HCT116 (cell line): ENCODE measurements around the gene PRKAG1. TPM values are rescaled to one million over a fixed set of nuclear protein-coding genes. Genes with fewer than 3 reads are reported as not detected.

Experiments
- ATAC-seq: fragments of 200-7000 bp; cut with Tn5 transposase; 2 replicates; pipeline ENCODE4 v1.9.1; 2020; ENCODE audit warnings: mild to moderate bottlenecking, moderate library complexity
- BruUV-seq: library from RNA; stranded (reverse); fragments of 400-500 nt; replicated peaks from 2 replicates; lab custom pipeline; 2021; lab: Mats Ljungman, UMichigan
- CTCF ChIA-PET: fragments of 300-600 bp; sonication (Branson Sonifier 250); formaldehyde crosslinking; loops from one replicate; lab custom pipeline; 2021; ENCODE audit warnings: antibody characterized with exemption; lab: Charles Lee
- POLR2A ChIA-PET: fragments of 300-600, 350-600 bp; sonication (Branson Sonifier 250); formaldehyde crosslinking; loops from one replicate; lab custom pipeline; 2021; ENCODE audit warnings: antibody characterized with exemption; lab: Charles Lee
- RAD21 ChIA-PET, 2 experiments: fragments of 300-600 bp; sonication (Branson Sonifier 250); formaldehyde crosslinking; loops; one replicate each; lab custom pipeline; 2023; ENCODE audit warnings: low total read pairs in 2 of 2; ENCODE audit not compliant: uncharacterized antibody in 2 of 2, unreplicated experiment in 2 of 2, low non-redundant PET in 1 of 2; lab: Charles Lee
- DNase-seq: peaks from one replicate; pipeline ENCODE4 v3.0.0-alpha.2; 2010; ENCODE audit warnings: low read depth, low spot score
- H2AFZ ChIP-seq: fragments of 200-600 bp; shearing (Covaris generic), sonication (generic); 2 replicates; pipeline ENCODE4 v1.6.1; 2017; ENCODE audit warnings: low read depth, mixed run types, mixed read lengths, antibody characterized with exemption, low read length; ENCODE audit not compliant: poor library complexity, severe bottlenecking
- H3K27ac ChIP-seq: 2 replicates; pipeline ENCODE4 v1.5.1; 2012; ENCODE audit warnings: low read depth, low read length
- H3K27me3 ChIP-seq: fragments of 200-600 bp; sonication (generic); 2 replicates; pipeline ENCODE4 v1.6.1; 2016; ENCODE audit warnings: mixed run types, low read length, mixed read lengths; ENCODE audit not compliant: insufficient read depth
- H3K36me3 ChIP-seq, 2 experiments: fragments of 200-500 bp in 1 of 2; fragments of 200-600 bp in 1 of 2; sonication (Bioruptor generic) in 1 of 2; sonication (generic) in 1 of 2; 2 replicates each; pipeline versions ENCODE4 v1.5.1 to v1.6.1; 2014 to 2016; ENCODE audit warnings: low read length in 2 of 2, inconsistent platforms in 1 of 2, mixed read lengths in 1 of 2, mixed run types in 1 of 2; ENCODE audit not compliant: insufficient read depth in 2 of 2, control insufficient read depth in 1 of 2
- H3K4me1 ChIP-seq, 2 experiments: fragments of 200-600 bp in 1 of 2; sonication (generic) in 1 of 2; 2 replicates each; pipeline versions ENCODE4 v1.5.1 to v1.6.1; 2012 to 2017; ENCODE audit warnings: low read length in 2 of 2, inconsistent platforms in 1 of 2, mild to moderate bottlenecking in 1 of 2, mixed read lengths in 1 of 2, mixed run types in 1 of 2, moderate library complexity in 1 of 2; ENCODE audit not compliant: insufficient read depth in 2 of 2, control insufficient read depth in 1 of 2
- H3K4me2 ChIP-seq: fragments of 200-600 bp; sonication (generic); 2 replicates; pipeline ENCODE4 v1.6.1; 2017; ENCODE audit warnings: mixed run types, low read length, mixed read lengths
- H3K4me3 ChIP-seq, 2 experiments: fragments of 200-600 bp in 1 of 2; sonication (generic) in 1 of 2; replicated peaks in 1 of 2; 2 replicates each; pipeline ENCODE4 v1.5.1; 2011 to 2016; ENCODE audit warnings: low read length in 2 of 2, control low read depth in 1 of 2, low read depth in 1 of 2, mild to moderate bottlenecking in 1 of 2, mixed read lengths in 1 of 2, mixed run types in 1 of 2
- H3K79me2 ChIP-seq: fragments of 200-600 bp; sonication (generic); 2 replicates; pipeline ENCODE4 v1.6.1; 2017; ENCODE audit warnings: mild to moderate bottlenecking, mixed run types, low read length, moderate library complexity, mixed read lengths; ENCODE audit not compliant: insufficient read depth
- H3K9ac ChIP-seq: fragments of 200-600 bp; sonication (generic); 2 replicates; pipeline ENCODE4 v1.6.1; 2016; ENCODE audit warnings: low read length, mixed read lengths
- H3K9me2 ChIP-seq: fragments of 200-600 bp; sonication (generic), shearing (Covaris generic); 2 replicates; pipeline ENCODE4 v1.6.1; 2017; ENCODE audit warnings: mixed run types, mild to moderate bottlenecking, moderate library complexity; ENCODE audit not compliant: insufficient read depth
- H3K9me3 ChIP-seq, 2 experiments: fragments of 200-500 bp in 1 of 2; fragments of 200-600 bp in 1 of 2; sonication (Bioruptor generic) in 1 of 2; sonication (generic) in 1 of 2; 2 replicates each; pipeline ENCODE4 v1.6.1; 2014 to 2017; ENCODE audit warnings: low read length in 2 of 2, mixed read lengths in 2 of 2, inconsistent platforms in 1 of 2, low read depth in 1 of 2, mild to moderate bottlenecking in 1 of 2, mixed run types in 1 of 2, moderate library complexity in 1 of 2; ENCODE audit not compliant: control insufficient read depth in 1 of 2, insufficient read depth in 1 of 2
- H4K20me1 ChIP-seq: fragments of 200-600 bp; sonication (generic), shearing (Covaris generic); 2 replicates; pipeline ENCODE4 v1.6.1; 2017; ENCODE audit warnings: mixed run types, mild to moderate bottlenecking, moderate library complexity; ENCODE audit not compliant: insufficient read depth
- CBX3 ChIP-seq: IDR thresholded peaks from 2 replicates; pipeline ENCODE4 v1.6.1; 2012; ENCODE audit warnings: low read depth
- EGR1 ChIP-seq: IDR thresholded peaks from 2 replicates; pipeline ENCODE4 v1.6.1; 2012; ENCODE audit warnings: low read depth
- FOSL1 ChIP-seq: IDR thresholded peaks from 2 replicates; pipeline ENCODE4 v1.6.1; 2012; ENCODE audit warnings: low read depth
- POLR2A ChIP-seq: IDR thresholded peaks from 2 replicates; pipeline ENCODE4 v1.7.0; 2011; ENCODE audit warnings: borderline replicate concordance; ENCODE audit not compliant: insufficient read depth, insufficient read length; ENCODE audit errors: extremely low read depth
- RAD21 ChIP-seq: IDR thresholded peaks from 2 replicates; pipeline ENCODE4 v1.6.1; 2012; ENCODE audit warnings: low read depth, mild to moderate bottlenecking
- SIN3A ChIP-seq: IDR thresholded peaks from 2 replicates; pipeline ENCODE4 v1.6.1; 2012; ENCODE audit warnings: low read depth
- SP1 ChIP-seq: IDR thresholded peaks from 2 replicates; pipeline ENCODE4 v1.6.1; 2012; ENCODE audit warnings: low read depth
- TCF7L2 ChIP-seq: IDR thresholded peaks from 2 replicates; pipeline ENCODE4 v1.7.0; 2011; ENCODE audit warnings: borderline replicate concordance, inconsistent platforms; ENCODE audit not compliant: insufficient read depth, insufficient read length; ENCODE audit errors: extremely low read depth
- ZBTB33 ChIP-seq: IDR thresholded peaks from 2 replicates; pipeline ENCODE4 v1.6.1; 2011; ENCODE audit warnings: mild to moderate bottlenecking, low read length, moderate library complexity; ENCODE audit not compliant: insufficient replicate concordance; ENCODE audit errors: extremely low read depth
- ZFX ChIP-seq: fragments of 450-650 bp; IDR thresholded peaks from 2 replicates; pipeline ENCODE4 v1.6.1; 2017
- ZNF274 ChIP-seq: fragments of 200-500 bp; sonication (Bioruptor generic); IDR thresholded peaks from 2 replicates; pipeline ENCODE4 v1.6.1; 2014; ENCODE audit warnings: mild to moderate bottlenecking, low read depth, low read length, inconsistent platforms
- intact Hi-C: fragments of 100-400 bp; cut with micrococcal nuclease; formaldehyde crosslinking; loops from 2 replicates; pipeline ENCODE4 v1.10.0; 2022
- total RNA-seq: library from RNA; stranded (reverse); gene quantifications from one replicate; pipeline ENCODE4 v1.2.1, GENCODE V29; 2021; ENCODE audit not compliant: unreplicated experiment

The PRKAG1 gene
- total RNA-seq, 1 experiment from 2014 or later, result 64.6 TPM

- Histone ChIP-seq H2AFZ (no peak overlapping the region), H3K4me1 (peaks cover 0 to 5% of the 10 kb centered on the region in 2 experiments; a peak in 2 of 4 replicates), H3K36me3 (peaks cover 47 to 54% of the 10 kb centered on the region in 2 experiments), H3K27ac (no peak overlapping the region), H3K9me3 (no peaks in the 10 kb centered on the region), H3K4me3 (no peak overlapping the region), H3K79me2 (peaks cover 14% of the 10 kb centered on the region; the same call in 1 of the 2 replicates), H3K4me2 (no peak overlapping the region), H3K9me2 (no peaks in the 10 kb centered on the region), H3K27me3 (no peaks in the 10 kb centered on the region), H4K20me1 (no peaks in the 10 kb centered on the region), H3K9ac (no peak overlapping the region)
- intact Hi-C loops, result no loop called here
- no peak for ATAC-seq
- RAD21 ChIA-PET, result no interaction called here
- TF ChIP-seq RAD21 (no peak), EGR1 (no peak), CBX3 (no peak), FOSL1 (no peak), SP1 (no peak), ZFX (no peak), ZBTB33 (no peak), POLR2A (no peak), ZNF274 (no peak), TCF7L2 (no peak), SIN3A (no peak)
- no peak for DNase-seq
- no TSS peak for BruUV-seq
- POLR2A ChIA-PET, result no interaction called here
- CTCF ChIA-PET, result no interaction called here
These were observed 6.0 kb upstream of the PRKAG1 start for GRCh38 chr12:49024543-49024942.
